K562 (cell line): ENCODE data around the gene RASSF1. TPM values are rescaled to one million over a fixed set of nuclear protein-coding genes. Genes with fewer than 3 reads are reported as not detected.

Experiments used
- CHD2 ChIP-seq: IDR thresholded peaks from 2 replicates; pipeline ENCODE4 v1.6.1; 2011; ENCODE audit warnings: low read depth, low read length
- DACH1 ChIP-seq: fragments of 450-650 bp; IDR thresholded peaks from 2 replicates; pipeline ENCODE4 v1.6.1; 2018; ENCODE audit not compliant: partially characterized antibody
- ERF ChIP-seq: fragments of 450-650 bp; formaldehyde crosslinking; IDR thresholded peaks from 2 replicates; pipeline ENCODE4 v1.4.0; 2020; ENCODE audit warnings: mild to moderate bottlenecking, mixed read lengths
- ETS1 ChIP-seq: conservative IDR thresholded peaks from 2 replicates; pipeline ENCODE4 v1.6.1; 2011; ENCODE audit warnings: low read depth, mild to moderate bottlenecking, low read length; ENCODE audit not compliant: control insufficient read depth
- FOSL1 ChIP-seq: fragments of 200-800 bp; sonication (Bioruptor generic); conservative IDR thresholded peaks from 2 replicates; pipeline ENCODE4 v1.6.1; 2016; ENCODE audit warnings: missing genetic modification characterization, missing compliant biosample characterization
- FOXJ2 ChIP-seq: fragments of 200-800 bp; sonication (Bioruptor generic); IDR thresholded peaks from 2 replicates; pipeline ENCODE4 v1.6.1; 2016; ENCODE audit warnings: missing genetic modification characterization, missing compliant biosample characterization
- FOXK2 ChIP-seq, 2 experiments: fragments of 450-650 bp; IDR thresholded peaks in 1 of 2; conservative IDR thresholded peaks in 1 of 2; 2 replicates each; pipeline ENCODE4 v1.6.1; 2016; ENCODE audit warnings: low read depth in 2 of 2, mild to moderate bottlenecking in 1 of 2
- HDAC8 ChIP-seq: fragments of 450-650 bp; IDR thresholded peaks from 2 replicates; pipeline ENCODE4 v1.6.1; 2016; ENCODE audit warnings: mild to moderate bottlenecking, missing genetic modification characterization, moderate library complexity, missing compliant biosample characterization
- KAT7 ChIP-seq: sonication (generic); formaldehyde crosslinking; IDR thresholded peaks from 2 replicates; pipeline ENCODE4 v1.8.0; 2022; ENCODE audit warnings: missing genetic modification reagents, mild to moderate bottlenecking, borderline replicate concordance
- MED1 ChIP-seq: sonication (generic); formaldehyde crosslinking; IDR thresholded peaks from 2 replicates; pipeline ENCODE4 v1.8.1; 2023; ENCODE audit warnings: missing genetic modification reagents, borderline replicate concordance
- MEIS2 ChIP-seq: fragments of 450-650 bp; IDR thresholded peaks from 2 replicates; pipeline ENCODE4 v1.6.1; 2014; ENCODE audit warnings: mild to moderate bottlenecking; ENCODE audit not compliant: partially characterized antibody
- RCOR1 ChIP-seq, 2 experiments: IDR thresholded peaks; 2 replicates each; pipeline ENCODE4 v1.6.1; 2012; ENCODE audit warnings: low read depth in 2 of 2, low read length in 2 of 2, borderline replicate concordance in 1 of 2, improper control_type of control experiment in 1 of 2
- SP1 ChIP-seq: sonication (generic); formaldehyde crosslinking; IDR thresholded peaks from 2 replicates; pipeline ENCODE4 v1.8.1; 2022; ENCODE audit warnings: mild to moderate bottlenecking, missing genetic modification reagents
- THAP7 ChIP-seq: fragments of 250-450 bp; sonication (Bioruptor Pico); IDR thresholded peaks from 2 replicates; pipeline ENCODE4 v1.5.0; 2021
- XRCC5 ChIP-seq: fragments of 200-400 bp; formaldehyde crosslinking; IDR thresholded peaks from 2 replicates; pipeline ENCODE4 v1.6.1; 2017; ENCODE audit warnings: low read depth, mild to moderate bottlenecking, low read length
- ZBTB11 ChIP-seq, 3 experiments: fragments of 200-800 bp in 1 of 3; fragments of 250-450 bp in 1 of 3; fragments of 450-650 bp in 1 of 3; sonication (Bioruptor Pico) in 1 of 3; sonication (Bioruptor generic) in 1 of 3; formaldehyde crosslinking in 1 of 3; IDR thresholded peaks; 2 replicates each; pipeline versions ENCODE4 v1.6.1 to v1.8.0; 2016 to 2022; ENCODE audit warnings: mild to moderate bottlenecking in 2 of 3, missing genetic modification characterization in 2 of 3, missing compliant biosample characterization in 1 of 3, moderate library complexity in 1 of 3
- ZNF12 ChIP-seq: sonication (generic); formaldehyde crosslinking; IDR thresholded peaks from 2 replicates; pipeline ENCODE4 v1.4.0; 2020; ENCODE audit warnings: mild to moderate bottlenecking, missing genetic modification reagents
- ZNF324 ChIP-seq: fragments of 250-450 bp; sonication (Bioruptor Pico); IDR thresholded peaks from 2 replicates; pipeline ENCODE4 v1.4.0; 2020; ENCODE audit warnings: mild to moderate bottlenecking
- polyA plus RNA-seq, 8 experiments: library from polyadenylated mRNA; depleted of rRNA in 4 of 8; stranded (reverse) in 5 of 8; unstranded in 3 of 8; fragments of >200 nt; fragmentation: Nextera tagmentation in 2 of 8; fragmentation: Illumina TruSeq in 1 of 8; extraction: Ambion mirVana in 2 of 8; extraction: Trizol in 1 of 8; gene quantifications; 2 replicates each; pipeline versions ENCODE4 v1.2.1 to v1.2.3, GENCODE V29; 2011 to 2014; ENCODE audit warnings: inconsistent platforms in 1 of 8, missing spikeins in 1 of 8
- total RNA-seq, 7 experiments: library from RNA; depleted of rRNA in 6 of 7; stranded (reverse); fragments of >200 nt in 6 of 7; fragmentation: Illumina TruSeq in 2 of 7; extraction: Trizol in 2 of 7; gene quantifications; 2 replicates each; pipeline versions ENCODE4 v1.2.1 to v1.2.3, GENCODE V29; 2011 to 2021; ENCODE audit warnings: low replicate concordance in 1 of 7
- TF ChIP-seq, protein P1 (sequence below): fragments of 250-450 bp; sonication (Bioruptor Pico); IDR thresholded peaks from 2 replicates; pipeline ENCODE4 v1.4.0; 2020

The RASSF1 gene
- total and polyA plus RNA-seq, 9 of the 15 experiments (the other 6 are each of a cell fraction or from before 2014, with no cell fraction given) = 3.6 to 57.1 (median 24.6) TPM

- TF ChIP-seq RCOR1 (IDR thresholded peaks at IDR 0.05; ENCODE audit: borderline replicate concordance in 1 of 2, low read depth in 2 of 2, low read length in 2 of 2) = no peak
- TF ChIP-seq THAP7 (CRISPR knock-in tag) = no peak
- TF ChIP-seq ZNF12 (CRISPR knock-in tag) = no peak
- no peak for TF ChIP-seq FOXK2 (conservative IDR thresholded peaks at IDR 0.05 in 1 of 2, IDR thresholded peaks at IDR 0.05 in 1 of 2; ENCODE audit: low read depth in 2 of 2)
- TF ChIP-seq HDAC8 (tag) = peak; percentile 79; the same call in 1 of the 2 replicates
- peak; percentile 93 for TF ChIP-seq ERF (CRISPR knock-in tag)
- peak in 1 of 3 experiments; percentile 89; a peak in 2 of 6 replicates for TF ChIP-seq ZBTB11 (CRISPR knock-in tag; IDR thresholded peaks at IDR 0.05)
- TF ChIP-seq MED1 (CRISPR knock-in tag) = no peak
- TF ChIP-seq XRCC5 = no peak; the same call in 1 of the 2 replicates
- peak; percentile 97 for TF ChIP-seq SP1 (CRISPR knock-in tag)
- no peak for TF ChIP-seq DACH1
- peak; percentile 81; the same call in 1 of the 2 replicates for TF ChIP-seq FOXJ2 (tag)
- TF ChIP-seq ETS1 = peak; percentile 100
- peak; percentile 73; the same call in 1 of the 2 replicates for TF ChIP-seq KAT7 (CRISPR knock-in tag)
- TF ChIP-seq, protein P1, sequence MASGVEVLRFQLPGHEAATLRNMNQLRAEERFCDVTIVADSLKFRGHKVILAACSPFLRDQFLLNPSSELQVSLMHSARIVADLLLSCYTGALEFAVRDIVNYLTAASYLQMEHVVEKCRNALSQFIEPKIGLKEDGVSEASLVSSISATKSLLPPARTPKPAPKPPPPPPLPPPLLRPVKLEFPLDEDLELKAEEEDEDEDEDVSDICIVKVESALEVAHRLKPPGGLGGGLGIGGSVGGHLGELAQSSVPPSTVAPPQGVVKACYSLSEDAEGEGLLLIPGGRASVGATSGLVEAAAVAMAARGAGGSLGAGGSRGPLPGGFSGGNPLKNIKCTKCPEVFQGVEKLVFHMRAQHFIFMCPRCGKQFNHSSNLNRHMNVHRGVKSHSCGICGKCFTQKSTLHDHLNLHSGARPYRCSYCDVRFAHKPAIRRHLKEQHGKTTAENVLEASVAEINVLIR (CRISPR knock-in tag) = peak; percentile 88
- peak; percentile 64 for TF ChIP-seq CHD2
- no peak for TF ChIP-seq ZNF324
- TF ChIP-seq MEIS2 = no peak
- no peak; the same call in 1 of the 2 replicates for TF ChIP-seq FOSL1 (tag)
These were observed 48.2 kb downstream of the RASSF1 start, which contains the start of gene IFRD2 (continued) for GRCh38 chr3:50292159-50293078.
